Activated T-cell treated with anti-CD3 and anti-CD28 coated beads for 48 hours (primary cell): ENCODE data around the gene GAK.
"Not testable (repeated sequence)": the region's sequence is repeated elsewhere in the genome, so short reads cannot be mapped to it uniquely, and the experiment has no call there.

Experiments used
- DNase-seq: peaks from one replicate; pipeline ENCODE4 v3.0.0-alpha.2; 2020; ENCODE audit warnings: low read depth

Gene GAK

DNA sequence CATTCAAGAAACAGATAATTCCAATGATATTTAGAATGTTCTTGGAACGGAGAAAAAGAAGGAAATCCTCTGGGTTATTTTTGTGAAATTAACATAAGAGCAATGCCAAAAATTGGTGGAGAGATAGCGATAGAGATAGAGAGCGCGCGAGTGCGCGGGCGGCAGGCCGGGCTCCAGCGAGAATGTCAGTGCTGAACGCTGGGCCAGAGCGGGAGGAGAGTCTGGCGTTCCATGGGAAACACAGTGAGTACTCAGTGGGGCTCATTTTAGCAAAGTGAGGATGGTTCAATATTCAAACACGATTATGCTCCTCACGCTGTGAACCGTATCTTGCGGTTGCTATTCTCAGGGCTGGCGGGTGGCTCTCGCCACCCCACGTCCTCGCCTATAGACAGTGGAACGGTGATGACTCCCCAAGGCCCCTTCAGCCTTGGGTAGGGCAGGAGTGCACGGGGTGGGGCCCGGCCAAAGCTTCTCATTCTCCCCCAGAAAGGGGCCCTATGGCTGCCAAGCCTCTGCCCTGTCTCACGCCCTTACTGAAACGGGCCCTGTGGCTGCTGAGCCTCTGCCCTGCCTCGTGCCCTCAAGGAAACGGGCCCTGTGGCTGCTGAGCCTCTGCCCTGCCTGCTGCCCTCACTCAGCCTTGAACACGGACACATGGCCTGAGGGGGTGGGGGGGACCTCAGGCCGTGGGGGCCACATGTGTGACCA, 123.1 kb downstream of the GAK start:
- DNase-seq = no peak

DNA sequence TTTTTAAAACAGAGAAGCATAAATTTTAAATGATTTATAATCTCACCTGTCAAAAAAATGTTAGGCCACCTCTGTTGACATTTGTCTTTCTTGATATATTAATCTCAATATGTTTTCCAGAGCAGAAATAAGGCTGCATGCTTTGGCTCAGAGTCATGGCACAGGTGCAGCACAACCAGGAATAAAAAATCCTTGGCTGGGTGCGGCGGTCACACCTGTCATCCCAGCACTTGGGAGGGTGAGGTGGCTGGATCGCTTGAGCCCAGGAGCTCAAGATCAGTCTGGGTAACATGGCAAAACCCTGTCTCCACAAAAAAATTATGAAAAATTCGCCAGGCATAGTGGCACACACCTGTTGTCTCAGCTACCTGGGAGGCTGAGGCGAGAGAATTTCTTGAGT, 124.3 kb downstream of the GAK start:
- no peak for DNase-seq

DNA sequence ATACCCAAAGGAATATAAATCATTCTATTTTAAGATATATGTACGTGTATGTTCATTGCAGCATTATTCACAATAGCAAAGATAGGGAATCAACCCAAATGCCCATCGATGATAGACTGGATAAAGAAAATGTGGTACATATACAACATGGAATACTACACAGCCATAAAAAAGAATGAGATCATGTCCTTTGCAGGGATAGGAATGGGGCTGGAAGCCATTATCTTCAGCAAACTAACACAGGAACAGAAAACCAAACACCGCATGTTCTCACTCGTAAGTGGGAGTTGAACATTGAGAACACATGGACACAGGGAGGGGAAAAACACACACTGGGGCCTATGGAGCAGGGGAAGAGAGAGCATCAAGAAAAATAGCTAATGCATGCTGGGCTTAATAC, 125.1 kb downstream of the GAK start:
- DNase-seq = not testable (repeated sequence)

DNA sequence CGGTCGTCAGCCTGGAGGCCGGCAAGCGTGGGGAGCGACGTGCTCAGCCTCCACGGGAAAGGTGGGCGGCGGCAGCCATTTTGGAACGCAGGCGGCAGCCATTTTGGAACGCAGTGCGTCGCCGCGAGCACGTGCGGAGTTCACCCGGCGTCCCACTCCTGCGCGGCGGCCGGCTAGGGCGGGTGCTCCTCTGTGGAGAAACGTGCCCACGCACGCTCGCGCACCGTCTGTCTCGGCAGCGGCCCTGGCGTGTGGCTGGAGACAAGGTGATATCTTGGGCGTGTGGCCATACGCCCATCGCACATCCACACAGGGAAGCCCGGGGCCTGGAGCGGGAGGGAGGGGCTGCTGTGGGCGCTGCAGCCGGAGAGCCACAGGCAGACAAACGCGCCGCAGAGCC, 127.3 kb downstream of the GAK start:
- no peak for DNase-seq

DNA sequence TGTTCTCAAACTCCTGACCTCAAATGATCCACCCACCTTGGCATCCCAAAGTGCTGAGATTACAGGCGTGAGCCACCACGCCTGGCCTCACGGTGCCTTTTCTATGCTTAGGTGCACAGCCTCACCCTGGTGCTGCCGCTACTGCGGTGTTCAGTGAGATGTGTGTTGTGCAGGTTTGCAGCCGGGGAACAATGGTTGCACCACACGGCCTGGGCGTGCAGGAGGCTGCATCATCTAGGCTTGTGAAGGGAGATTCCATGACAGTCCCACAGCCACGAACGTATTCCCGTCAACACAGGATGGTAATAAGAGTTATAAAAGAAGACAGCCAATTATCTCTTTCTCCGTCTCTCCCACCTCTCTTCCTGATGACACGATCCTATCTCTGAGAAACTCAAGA, 128.2 kb downstream of the GAK start:
- DNase-seq = no peak

DNA sequence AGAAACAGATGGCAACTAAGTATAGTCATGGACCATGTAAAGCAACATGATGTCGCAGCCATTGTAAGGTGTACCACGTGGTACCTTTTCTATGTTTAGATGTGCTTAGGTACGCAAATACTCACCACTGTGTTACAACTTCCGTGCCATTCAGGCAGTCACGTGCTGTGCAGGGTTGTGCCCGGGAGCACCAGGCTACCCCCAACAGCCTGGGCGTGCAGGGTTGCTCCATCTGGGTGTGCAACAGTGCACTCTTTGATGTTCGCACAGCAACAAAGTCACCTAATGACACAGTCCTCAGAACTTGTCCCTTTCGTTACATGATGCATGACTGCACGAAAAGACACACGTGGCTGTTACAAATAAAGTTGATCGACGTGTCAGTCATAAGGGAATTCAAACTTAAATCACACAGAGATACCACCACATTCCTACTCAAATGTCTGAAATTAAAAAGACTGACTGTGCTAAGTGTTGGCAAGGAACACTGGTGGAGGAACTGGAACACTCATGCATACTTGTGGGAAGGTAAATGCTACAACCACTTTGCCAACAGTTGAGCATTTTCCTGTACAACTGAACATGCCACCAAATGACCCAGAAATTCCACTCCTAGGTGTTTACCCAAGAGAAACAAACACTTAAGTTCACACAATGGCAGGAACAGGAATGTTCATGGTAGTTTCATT, 130.5 kb downstream of the GAK start:
- DNase-seq = no peak
